Epithelial cell of esophagus (primary cell): ENCODE data around the gene OR2B6.
A peak's percentile ranks its signal among the peaks of the same experiment; 100 is the strongest.

Experiments
- DNase-seq: peaks from one replicate; pipeline ENCODE4 v3.0.0; 2010; ENCODE audit warnings: low read depth
- H3K4me3 ChIP-seq: 2 replicates; pipeline ENCODE4 v1.5.1; 2011; ENCODE audit warnings: mild to moderate bottlenecking, low read length, control low read depth
- CTCF ChIP-seq: IDR thresholded peaks from 2 replicates; pipeline ENCODE4 v1.5.1; 2011; ENCODE audit warnings: low read depth, mild to moderate bottlenecking, low read length, control low read depth, inconsistent platforms; ENCODE audit not compliant: insufficient read depth; ENCODE audit errors: missing control alignments

Gene OR2B6

GRCh38 chr6:27986928-27987725 lies 30.1 kb downstream of the OR2B6 start:
- no peak for TF ChIP-seq CTCF
- H3K4me3 ChIP-seq: no peak overlapping the region
- peak; percentile 59 for DNase-seq

- DNase-seq: no peak
- no peak overlapping the region for H3K4me3 ChIP-seq
- TF ChIP-seq CTCF: no peak
These were observed 37.6 kb downstream of the OR2B6 start for GRCh38 chr6:27994616-27995015.

- no peak for TF ChIP-seq CTCF
- no peak for DNase-seq
- no peak overlapping the region for H3K4me3 ChIP-seq
These were observed 43.5 kb downstream of the OR2B6 start for GRCh38 chr6:28000351-28001045.

- TF ChIP-seq CTCF: no peak
- H3K4me3 ChIP-seq: no peak overlapping the region
- no peak for DNase-seq
These were observed 44.3 kb downstream of the OR2B6 start for GRCh38 chr6:28001351-28001750.

GRCh38 chr6:28001751-28002150 lies 44.7 kb downstream of the OR2B6 start:
- no peak for TF ChIP-seq CTCF
- DNase-seq: no peak
- no peak overlapping the region for H3K4me3 ChIP-seq

- peak; percentile 51 for DNase-seq
- H3K4me3 ChIP-seq: no peak overlapping the region
- TF ChIP-seq CTCF: no peak
These were observed 45.1 kb downstream of the OR2B6 start for GRCh38 chr6:28002161-28002560.
